H1 (cell line): ENCODE measurements around the gene MEIS2.

Experiments used
- BRCA1 ChIP-seq: IDR thresholded peaks from 2 replicates; pipeline ENCODE4 v1.6.1; 2012; ENCODE audit warnings: low read depth, low read length, improper control_type of control experiment
- CEBPB ChIP-seq: IDR thresholded peaks from 2 replicates; pipeline ENCODE4 v1.6.1; 2012; ENCODE audit warnings: low read depth, low read length
- EGR1 ChIP-seq: IDR thresholded peaks from 2 replicates; pipeline ENCODE4 v1.6.1; 2011; ENCODE audit warnings: low read depth, low read length, borderline replicate concordance
- EP300 ChIP-seq, 2 experiments: IDR thresholded peaks; 1 replicate in 1 of 2; 2 replicates in 1 of 2; pipeline ENCODE4 v1.6.1; 2011 to 2012; ENCODE audit warnings: low read depth in 2 of 2, low read length in 2 of 2, mild to moderate bottlenecking in 2 of 2, borderline replicate concordance in 1 of 2, inconsistent platforms in 1 of 2, moderate library complexity in 1 of 2
- EZH2 ChIP-seq: fragments of 200-600 bp; sonication (generic); IDR thresholded peaks from 2 replicates; pipeline ENCODE4 v1.7.1; 2012; ENCODE audit warnings: low read depth, mild to moderate bottlenecking, moderate library complexity, low read length, inconsistent platforms; ENCODE audit not compliant: severe bottlenecking
- GABPA ChIP-seq: IDR thresholded peaks from 2 replicates; pipeline ENCODE4 v1.6.1; 2011; ENCODE audit warnings: mild to moderate bottlenecking, low read length, moderate library complexity, borderline replicate concordance; ENCODE audit not compliant: insufficient read depth
- RAD21 ChIP-seq, 2 experiments: IDR thresholded peaks in 1 of 2; conservative IDR thresholded peaks in 1 of 2; 2 replicates each; pipeline ENCODE4 v1.6.1; 2011; ENCODE audit warnings: low read depth in 2 of 2, low read length in 2 of 2, improper control_type of control experiment in 1 of 2, inconsistent platforms in 1 of 2, mild to moderate bottlenecking in 1 of 2, moderate library complexity in 1 of 2
- TF ChIP-seq, protein P1 (sequence below): IDR thresholded peaks from 2 replicates; pipeline ENCODE4 v1.6.1; 2012; ENCODE audit warnings: inconsistent platforms
- TF ChIP-seq, protein P2 (sequence below), 3 experiments: IDR thresholded peaks; 1 replicate in 2 of 3; 2 replicates in 1 of 3; pipeline versions ENCODE4 v1.5.1 to v1.6.1; 2011; ENCODE audit warnings: low read length in 3 of 3, mild to moderate bottlenecking in 3 of 3, inconsistent platforms in 2 of 3, low read depth in 1 of 3, moderate library complexity in 1 of 3; ENCODE audit not compliant: insufficient read depth in 1 of 3; ENCODE audit errors: control extremely low read depth in 1 of 3

DNA sequence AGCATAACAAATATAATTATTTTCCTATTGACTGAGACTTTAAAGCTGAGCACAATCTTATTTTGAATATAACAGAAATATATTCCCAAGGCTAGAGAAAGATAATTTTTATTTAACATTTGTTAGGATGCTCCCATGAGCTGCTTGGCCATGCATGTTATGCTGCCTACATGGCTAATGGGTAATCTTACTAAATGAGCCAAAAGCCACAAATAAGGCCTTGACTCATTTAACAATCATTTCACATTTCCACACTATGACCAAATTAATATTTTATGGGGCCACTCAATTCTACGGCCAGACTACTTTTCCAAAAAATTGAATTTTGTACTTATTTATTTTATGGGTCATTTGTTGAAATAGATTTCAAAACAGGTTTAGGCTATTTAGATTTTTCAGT, 141.7 kb downstream of the MEIS2 start:
- TF ChIP-seq, protein P1, sequence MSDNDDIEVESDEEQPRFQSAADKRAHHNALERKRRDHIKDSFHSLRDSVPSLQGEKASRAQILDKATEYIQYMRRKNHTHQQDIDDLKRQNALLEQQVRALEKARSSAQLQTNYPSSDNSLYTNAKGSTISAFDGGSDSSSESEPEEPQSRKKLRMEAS: no peak
- TF ChIP-seq EP300 (IDR thresholded peaks at IDR 0.05; ENCODE audit: borderline replicate concordance in 1 of 2, low read depth in 2 of 2, low read length in 2 of 2): no peak
- no peak for TF ChIP-seq EGR1
- no peak for TF ChIP-seq BRCA1
- TF ChIP-seq, protein P2, sequence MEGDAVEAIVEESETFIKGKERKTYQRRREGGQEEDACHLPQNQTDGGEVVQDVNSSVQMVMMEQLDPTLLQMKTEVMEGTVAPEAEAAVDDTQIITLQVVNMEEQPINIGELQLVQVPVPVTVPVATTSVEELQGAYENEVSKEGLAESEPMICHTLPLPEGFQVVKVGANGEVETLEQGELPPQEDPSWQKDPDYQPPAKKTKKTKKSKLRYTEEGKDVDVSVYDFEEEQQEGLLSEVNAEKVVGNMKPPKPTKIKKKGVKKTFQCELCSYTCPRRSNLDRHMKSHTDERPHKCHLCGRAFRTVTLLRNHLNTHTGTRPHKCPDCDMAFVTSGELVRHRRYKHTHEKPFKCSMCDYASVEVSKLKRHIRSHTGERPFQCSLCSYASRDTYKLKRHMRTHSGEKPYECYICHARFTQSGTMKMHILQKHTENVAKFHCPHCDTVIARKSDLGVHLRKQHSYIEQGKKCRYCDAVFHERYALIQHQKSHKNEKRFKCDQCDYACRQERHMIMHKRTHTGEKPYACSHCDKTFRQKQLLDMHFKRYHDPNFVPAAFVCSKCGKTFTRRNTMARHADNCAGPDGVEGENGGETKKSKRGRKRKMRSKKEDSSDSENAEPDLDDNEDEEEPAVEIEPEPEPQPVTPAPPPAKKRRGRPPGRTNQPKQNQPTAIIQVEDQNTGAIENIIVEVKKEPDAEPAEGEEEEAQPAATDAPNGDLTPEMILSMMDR (IDR thresholded peaks at IDR 0.05; ENCODE audit: control extremely low read depth in 1 of 3, insufficient read depth in 1 of 3, low read depth in 1 of 3, low read length in 3 of 3): no peak
- TF ChIP-seq RAD21 (IDR thresholded peaks at IDR 0.05 in 1 of 2, conservative IDR thresholded peaks at IDR 0.05 in 1 of 2; ENCODE audit: low read depth in 2 of 2, low read length in 2 of 2): no peak
- TF ChIP-seq CEBPB: no peak
- TF ChIP-seq GABPA: no peak
- TF ChIP-seq EZH2: no peak
